Activated naive CD8-positive, alpha-beta T cell treated with anti-CD3 and anti-CD28 coated beads, Interleukin-2, amount 50 U/mL, for 24 hours (primary cell): ENCODE results near the gene LRMDA.

Experiments used
- ATAC-seq: fragments of 150-1000 bp; cut with Tn5 transposase; one replicate; pipeline ENCODE4 v1.10.0; 2021
- DNase-seq: peaks from one replicate; pipeline ENCODE4 v3.0.0; 2021
- H3K27ac Mint-ChIP-seq: one replicate; pipeline ENCODE4 v1.8.0; 2021; ENCODE audit warnings: mild to moderate bottlenecking, mixed read lengths
- H3K27me3 Mint-ChIP-seq: one replicate; pipeline ENCODE4 v1.8.0; 2021; ENCODE audit warnings: mixed read lengths
- H3K36me3 Mint-ChIP-seq: one replicate; pipeline ENCODE4 v1.8.0; 2021; ENCODE audit warnings: low read depth, mixed read lengths
- H3K4me1 Mint-ChIP-seq: one replicate; pipeline ENCODE4 v1.8.0; 2021; ENCODE audit warnings: mixed read lengths
- H3K4me3 Mint-ChIP-seq: one replicate; pipeline ENCODE4 v1.8.0; 2021; ENCODE audit warnings: mild to moderate bottlenecking, moderate library complexity, mixed read lengths
- H3K9me3 Mint-ChIP-seq: one replicate; pipeline ENCODE4 v1.8.0; 2021; ENCODE audit warnings: mixed read lengths

Gene LRMDA

DNA sequence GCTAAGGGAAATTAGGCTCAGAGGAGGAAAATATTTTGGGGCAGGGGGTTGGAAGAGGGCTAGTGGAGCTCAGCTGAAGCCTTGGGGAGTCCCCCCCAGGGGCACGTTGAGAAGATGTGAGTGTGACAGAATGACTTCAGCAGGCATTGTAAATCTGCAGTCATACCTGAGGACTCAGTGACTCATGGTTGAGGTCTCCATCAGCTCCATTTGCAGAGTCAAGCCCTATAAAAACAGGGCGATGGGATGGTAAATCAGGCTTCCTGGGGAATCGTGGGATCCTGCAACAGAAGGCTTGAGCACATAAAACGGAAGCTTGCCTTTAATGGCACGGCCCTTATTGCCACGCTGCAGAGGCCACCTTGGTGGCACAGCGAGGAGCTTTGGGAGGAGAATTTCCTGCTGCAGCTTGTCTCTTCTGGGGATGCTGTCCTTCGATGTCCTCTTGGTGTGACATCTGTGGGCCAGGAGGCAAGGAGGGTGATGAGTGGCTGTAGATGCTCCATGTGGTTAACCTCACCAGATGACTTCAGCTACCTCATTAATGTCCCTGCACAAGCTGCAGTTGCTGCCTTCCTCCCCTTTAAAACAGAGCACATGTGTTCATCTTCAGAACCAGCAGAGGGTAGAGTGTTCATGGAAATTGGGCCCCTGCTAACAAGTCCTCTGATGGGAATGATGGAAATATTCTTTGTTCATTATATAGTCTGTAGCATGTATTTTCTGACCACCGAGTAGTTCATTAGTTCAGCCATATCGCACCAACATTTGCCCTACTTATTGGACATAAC, 285.9 kb downstream of the LRMDA start:
- Mint-ChIP-seq H3K4me1 (no peaks in the 10 kb centered on the region), H3K36me3 (no peaks in the 10 kb centered on the region), H3K4me3 (no peak overlapping the region), H3K27ac (no peak overlapping the region), H3K27me3 (peaks cover 8% of the 10 kb centered on the region), H3K9me3 (no peaks in the 10 kb centered on the region)
- DNase-seq (no peak), ATAC-seq (no peak)

DNA sequence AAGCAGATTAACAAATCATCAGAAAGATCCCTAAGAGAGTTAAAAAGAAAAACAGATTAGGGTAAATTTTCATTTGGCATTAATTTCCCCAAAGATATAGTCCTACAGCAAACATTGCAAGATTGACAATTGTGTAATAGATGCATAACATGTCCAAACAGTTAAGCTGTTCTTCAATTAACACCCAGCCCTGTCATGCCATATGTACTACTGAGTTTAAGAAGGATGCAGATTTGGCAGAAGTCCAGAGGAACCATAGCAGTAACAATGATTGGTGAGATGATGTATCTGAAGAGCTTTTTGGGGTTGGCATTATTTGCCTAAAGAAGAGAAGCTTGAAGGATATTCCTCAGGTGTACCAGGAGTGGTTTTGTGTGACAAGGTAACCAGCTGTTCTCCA, 287.6 kb downstream of the LRMDA start:
- DNase-seq = no peak
- no peaks in the 10 kb centered on the region for H3K36me3 Mint-ChIP-seq
- H3K4me3 Mint-ChIP-seq = no peak overlapping the region
- H3K27ac Mint-ChIP-seq = no peak overlapping the region
- no peaks in the 10 kb centered on the region for H3K4me1 Mint-ChIP-seq
- H3K27me3 Mint-ChIP-seq = peaks cover 3% of the 10 kb centered on the region
- H3K9me3 Mint-ChIP-seq = no peaks in the 10 kb centered on the region
- no peak for ATAC-seq

GRCh38 chr10:75720157-75720556, 288.7 kb downstream of the LRMDA start:
- DNase-seq (no peak), ATAC-seq (no peak)
- no peaks in the 10 kb centered on the region for H3K36me3 Mint-ChIP-seq
- H3K27me3 Mint-ChIP-seq = peaks cover 2% of the 10 kb centered on the region
- no peak overlapping the region for H3K27ac Mint-ChIP-seq
- H3K4me1 Mint-ChIP-seq = no peaks in the 10 kb centered on the region
- H3K4me3 Mint-ChIP-seq = no peak overlapping the region
- no peaks in the 10 kb centered on the region for H3K9me3 Mint-ChIP-seq

DNA sequence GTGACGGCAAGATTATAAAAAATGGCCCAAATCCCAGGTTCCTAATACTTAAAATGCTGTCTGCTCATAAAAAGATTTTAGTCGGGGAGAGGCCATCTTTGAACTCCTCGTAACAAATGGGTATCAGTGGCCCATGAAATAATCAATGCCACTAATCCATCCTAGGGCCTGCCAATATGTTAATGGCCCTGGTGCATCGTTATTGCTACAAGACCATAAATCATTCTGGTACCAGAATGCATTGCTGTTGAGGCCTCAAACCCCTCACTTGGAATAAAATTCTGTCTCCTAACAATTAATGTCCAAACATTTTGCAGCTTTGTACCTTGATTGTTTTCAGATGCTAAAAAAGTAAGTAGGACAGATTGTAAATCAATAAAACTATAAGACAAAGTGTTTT, 290.6 kb downstream of the LRMDA start:
- Mint-ChIP-seq H3K4me3 (no peak overlapping the region), H3K27ac (no peak overlapping the region), H3K9me3 (no peaks in the 10 kb centered on the region), H3K36me3 (no peaks in the 10 kb centered on the region), H3K4me1 (no peaks in the 10 kb centered on the region), H3K27me3 (peaks cover under 1% of the 10 kb centered on the region)
- no peak for ATAC-seq
- no peak for DNase-seq

DNA sequence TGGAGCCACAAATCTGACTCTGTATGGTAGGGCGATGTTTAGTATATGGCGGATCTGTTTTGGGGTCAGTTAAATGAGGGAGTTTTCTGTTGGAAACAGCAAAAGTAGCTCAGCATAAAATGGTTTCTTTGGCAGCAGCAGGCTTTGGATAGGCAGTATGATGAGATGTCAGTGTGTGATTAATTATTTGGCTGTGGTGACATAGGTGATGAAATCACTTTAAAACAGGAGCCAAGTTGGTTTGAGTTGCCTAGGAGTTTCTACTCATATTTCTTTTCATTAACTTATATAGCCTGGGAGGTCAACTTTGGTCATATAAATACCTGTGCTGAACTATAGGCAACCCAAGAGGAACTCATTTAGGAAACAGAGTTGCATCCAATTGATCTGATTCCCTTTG, 291.2 kb downstream of the LRMDA start:
- no peak overlapping the region for H3K27ac Mint-ChIP-seq
- H3K4me3 Mint-ChIP-seq = no peak overlapping the region
- no peak for ATAC-seq
- no peaks in the 10 kb centered on the region for H3K36me3 Mint-ChIP-seq
- no peaks in the 10 kb centered on the region for H3K4me1 Mint-ChIP-seq
- no peak for DNase-seq
- H3K27me3 Mint-ChIP-seq = peaks cover 3% of the 10 kb centered on the region
- no peaks in the 10 kb centered on the region for H3K9me3 Mint-ChIP-seq

GRCh38 chr10:75723319-75723980, 292.0 kb downstream of the LRMDA start:
- no peak for DNase-seq
- Mint-ChIP-seq H3K9me3 (no peaks in the 10 kb centered on the region), H3K27ac (no peak overlapping the region), H3K4me1 (no peaks in the 10 kb centered on the region), H3K4me3 (no peak overlapping the region), H3K27me3 (peaks cover 3% of the 10 kb centered on the region), H3K36me3 (no peaks in the 10 kb centered on the region)
- no peak for ATAC-seq

DNA sequence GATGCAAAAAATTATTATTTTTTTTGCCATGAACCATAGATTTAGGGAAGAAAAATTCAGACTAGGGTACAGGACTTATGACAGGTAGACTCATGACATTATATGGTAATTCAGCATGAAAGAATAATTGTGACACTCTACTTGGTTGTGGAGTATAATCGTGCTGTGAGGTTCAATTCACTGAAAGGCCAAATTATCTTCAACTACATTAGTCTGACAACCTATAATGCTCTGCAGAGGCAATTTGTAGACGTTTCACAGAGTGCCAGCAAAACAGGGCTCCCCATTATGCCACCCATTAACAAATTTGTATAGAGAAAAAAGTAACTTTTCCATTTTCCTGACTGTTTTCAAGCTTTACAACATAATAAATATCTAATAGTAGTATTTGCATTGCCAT, 292.6 kb downstream of the LRMDA start:
- no peaks in the 10 kb centered on the region for H3K9me3 Mint-ChIP-seq
- H3K27me3 Mint-ChIP-seq = peaks cover 3% of the 10 kb centered on the region

GRCh38 chr10:75726522-75727483, 295.4 kb downstream of the LRMDA start:
- Mint-ChIP-seq H3K27ac (no peak overlapping the region), H3K4me3 (no peak overlapping the region), H3K9me3 (no peaks in the 10 kb centered on the region), H3K36me3 (no peaks in the 10 kb centered on the region), H3K27me3 (peaks cover 3% of the 10 kb centered on the region), H3K4me1 (no peaks in the 10 kb centered on the region)
- ATAC-seq (no peak), DNase-seq (no peak)

More for the DNA sequence above, 292.6 kb downstream of the LRMDA start:
- DNase-seq (no peak), ATAC-seq (no peak)
- no peak overlapping the region for H3K27ac Mint-ChIP-seq
- no peaks in the 10 kb centered on the region for H3K4me1 Mint-ChIP-seq
- H3K36me3 Mint-ChIP-seq = no peaks in the 10 kb centered on the region
- no peak overlapping the region for H3K4me3 Mint-ChIP-seq

GRCh38 chr10:75730847-75731246, 299.4 kb downstream of the LRMDA start:
- ATAC-seq = no peak
- Mint-ChIP-seq H3K27me3 (peaks cover 3% of the 10 kb centered on the region), H3K4me3 (no peak overlapping the region), H3K4me1 (no peaks in the 10 kb centered on the region), H3K9me3 (no peaks in the 10 kb centered on the region), H3K36me3 (no peaks in the 10 kb centered on the region), H3K27ac (no peak overlapping the region)
- no peak for DNase-seq

GRCh38 chr10:75733135-75733890, 301.9 kb downstream of the LRMDA start:
- H3K9me3 Mint-ChIP-seq = no peaks in the 10 kb centered on the region
- H3K4me3 Mint-ChIP-seq = no peak overlapping the region
- H3K4me1 Mint-ChIP-seq = no peaks in the 10 kb centered on the region
- no peaks in the 10 kb centered on the region for H3K36me3 Mint-ChIP-seq
- DNase-seq = no peak
- no peaks in the 10 kb centered on the region for H3K27me3 Mint-ChIP-seq
- H3K27ac Mint-ChIP-seq = no peak overlapping the region
- ATAC-seq = no peak

DNA sequence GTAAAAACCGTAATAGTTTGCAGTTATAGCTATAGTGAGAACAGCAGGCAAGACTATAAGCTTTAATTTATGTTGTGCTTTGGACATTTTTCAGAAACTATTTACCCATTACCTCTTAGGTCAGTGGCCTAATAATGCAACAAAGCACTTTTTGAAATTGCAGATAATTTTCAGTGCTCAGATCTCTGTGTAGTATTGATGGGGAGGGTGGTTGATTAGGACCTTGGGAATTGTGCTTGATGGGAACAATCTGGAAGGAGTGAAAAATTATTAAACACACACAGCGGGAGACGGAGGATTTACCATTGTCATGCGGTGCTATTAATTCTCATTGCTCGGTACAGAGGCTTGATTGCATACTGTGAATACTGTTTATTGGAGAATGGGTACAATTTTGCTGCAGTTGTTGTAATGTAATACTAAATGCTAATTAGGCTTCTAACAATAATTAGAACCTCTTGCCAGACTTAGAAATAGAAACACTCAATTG, 304.8 kb downstream of the LRMDA start:
- H3K27ac Mint-ChIP-seq = no peak overlapping the region
- H3K4me1 Mint-ChIP-seq = no peaks in the 10 kb centered on the region
- H3K36me3 Mint-ChIP-seq = no peaks in the 10 kb centered on the region
- no peaks in the 10 kb centered on the region for H3K27me3 Mint-ChIP-seq
- H3K9me3 Mint-ChIP-seq = no peaks in the 10 kb centered on the region
- ATAC-seq (no peak), DNase-seq (no peak)
- no peak overlapping the region for H3K4me3 Mint-ChIP-seq

DNA sequence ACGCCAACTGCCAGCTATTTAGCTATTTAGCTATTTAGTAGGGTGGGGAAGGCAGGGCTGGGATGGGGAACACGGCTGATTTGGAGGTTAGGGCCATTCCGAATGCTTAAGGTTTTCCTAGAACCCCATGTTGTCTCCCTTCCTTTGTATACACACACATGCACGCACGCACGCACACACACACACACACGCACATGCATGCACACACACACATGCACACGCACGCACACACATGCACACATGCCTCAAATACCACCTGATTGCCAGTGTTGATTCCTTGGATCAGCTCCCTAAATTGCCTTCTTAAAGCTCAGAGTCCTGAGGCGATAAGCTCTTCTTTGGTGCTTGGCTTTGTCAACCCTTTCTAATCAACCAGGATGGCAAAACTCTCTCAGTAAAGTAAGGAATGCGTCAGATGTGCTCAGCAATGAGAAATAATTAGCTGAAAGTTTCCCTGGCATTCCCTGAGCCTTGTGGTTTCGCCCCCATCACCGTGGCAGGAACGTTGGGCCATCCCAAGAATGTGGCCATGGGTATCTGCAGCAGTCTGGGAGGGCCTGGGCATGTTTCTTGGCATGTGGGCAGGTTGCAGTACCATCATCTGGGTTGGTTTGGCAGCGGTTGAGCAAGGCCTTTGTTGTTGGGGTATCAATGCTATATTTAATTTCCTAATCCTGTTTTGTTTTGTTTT, 305.6 kb downstream of the LRMDA start:
- Mint-ChIP-seq H3K4me3 (no peak overlapping the region), H3K27ac (no peak overlapping the region), H3K4me1 (no peaks in the 10 kb centered on the region), H3K9me3 (no peaks in the 10 kb centered on the region), H3K36me3 (no peaks in the 10 kb centered on the region), H3K27me3 (no peaks in the 10 kb centered on the region)
- ATAC-seq (no peak), DNase-seq (no peak)

GRCh38 chr10:75737580-75737949, 306.1 kb downstream of the LRMDA start:
- H3K4me1 Mint-ChIP-seq = no peaks in the 10 kb centered on the region
- DNase-seq (no peak), ATAC-seq (no peak)
- no peaks in the 10 kb centered on the region for H3K36me3 Mint-ChIP-seq
- H3K27me3 Mint-ChIP-seq = no peaks in the 10 kb centered on the region
- no peaks in the 10 kb centered on the region for H3K9me3 Mint-ChIP-seq
- no peak overlapping the region for H3K4me3 Mint-ChIP-seq
- no peak overlapping the region for H3K27ac Mint-ChIP-seq
